Measurements from ENCODE around the gene AGBL2.

Gene AGBL2

GRCh38 chr11:47620836-47621378 is 94.3 kb downstream of the AGBL2 start:
- DNase-seq, result no peak

- peak; percentile 43 for DNase-seq
Measured at GRCh38 chr11:47617417-47617809, 97.8 kb downstream of the AGBL2 start.

- DNase-seq, result peak; percentile 79
Measured at GRCh38 chr11:47616726-47617416, 98.3 kb downstream of the AGBL2 start.

- DNase-seq, result no peak
Measured at GRCh38 chr11:47615249-47615648, 99.9 kb downstream of the AGBL2 start.

DNA sequence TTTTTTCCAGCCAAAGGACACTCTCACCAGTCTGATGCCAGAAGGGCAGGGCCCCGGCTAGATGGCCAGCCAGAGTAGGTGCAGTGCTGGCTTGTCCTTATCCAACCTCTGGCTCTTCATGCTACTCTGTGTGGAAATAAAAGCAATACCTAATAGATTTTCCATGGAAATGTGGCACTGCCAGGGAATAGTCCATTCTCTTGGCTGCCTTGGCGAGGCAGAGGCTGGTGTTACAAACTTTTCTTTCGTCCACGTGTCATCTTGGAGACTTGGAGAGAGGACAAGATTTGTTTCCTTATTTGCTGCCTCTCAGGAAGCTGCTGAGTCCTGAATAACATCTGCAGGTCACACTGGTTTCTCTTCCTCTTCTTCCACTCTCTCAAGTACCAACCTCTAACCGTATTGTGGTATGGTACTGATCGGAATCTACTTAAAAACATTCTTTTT is 103.8 kb downstream of the AGBL2 start:
- peak; percentile 68 for DNase-seq

DNA sequence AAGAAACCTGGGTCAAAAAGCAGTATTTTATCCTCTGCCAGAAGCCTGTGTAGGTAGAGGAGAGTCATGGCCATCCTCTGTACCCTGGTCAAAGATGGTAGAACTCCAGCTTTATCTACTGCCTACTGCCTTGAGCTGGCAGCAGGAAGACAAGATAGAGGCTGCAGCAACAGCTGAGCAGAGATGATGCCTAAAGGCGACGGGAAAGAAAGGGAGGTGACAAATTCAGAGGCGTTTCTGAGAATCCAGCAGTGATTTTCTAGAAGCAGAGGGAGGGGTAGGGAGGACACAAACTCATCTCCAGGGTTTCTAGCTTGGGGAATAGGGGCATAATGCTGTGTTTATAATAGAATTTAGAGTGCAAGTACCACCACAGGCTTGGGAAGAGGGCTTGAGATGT is 105.5 kb downstream of the AGBL2 start:
- peak; percentile 58 for DNase-seq
